ENCODE data around the gene LRRC38.
A peak's percentile ranks its signal among the peaks of the same experiment; 100 is the strongest.

The LRRC38 gene

DNA sequence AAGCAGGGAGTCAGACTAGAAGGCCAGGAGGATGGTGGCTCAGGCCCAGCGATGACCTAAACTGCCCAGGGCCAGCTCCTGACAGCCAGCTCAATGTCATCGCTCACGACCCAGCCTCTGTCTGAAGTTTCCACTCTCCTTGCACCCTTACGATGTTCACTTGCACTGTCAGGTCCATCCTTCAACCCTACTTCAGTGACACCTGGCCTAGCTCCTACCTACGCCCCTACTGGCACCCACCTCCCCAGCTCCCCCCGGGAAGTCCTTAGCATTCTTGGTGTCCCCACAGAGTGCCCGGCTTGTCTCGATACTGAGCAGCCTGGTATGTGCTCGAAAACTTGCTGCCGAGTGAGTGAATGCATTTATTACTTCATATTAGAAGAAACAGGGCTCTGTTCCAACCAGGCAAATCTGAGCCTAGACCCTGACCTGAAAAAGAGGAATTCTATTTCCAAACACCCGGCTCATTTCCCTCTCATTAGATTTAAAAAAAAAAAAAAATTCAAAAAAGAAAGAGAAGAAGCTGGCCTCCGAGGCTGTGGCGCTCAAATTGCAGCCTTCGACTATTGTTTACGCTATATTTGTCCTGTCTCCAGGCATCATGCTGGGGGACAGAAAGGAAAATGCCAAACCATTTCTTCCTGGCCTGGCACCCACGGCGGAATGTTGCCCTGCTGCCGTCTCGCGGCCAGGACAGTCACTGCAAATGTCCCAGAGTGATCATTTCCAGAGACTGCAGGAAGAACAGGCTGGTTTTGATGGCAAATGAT, 29.8 kb upstream of the LRRC38 start:
- Histone ChIP-seq H3K36me3 (no peaks in the 10 kb centered on the region), H3K9me3 (no peaks in the 10 kb centered on the region), H3K27me3 (peaks cover 0 to 10% of the 10 kb centered on the region in 2 donors), H3K27ac (no peak overlapping the region), H3K4me3 (peak overlapping the region in 1 of 2 donors; percentile 24), H3K4me1 (peaks cover 0 to 7% (median 3%) of the 10 kb centered on the region in 4 donors)
- intact Hi-C loops (cut with DNase I; ENCODE audit: low total_unique reads) = no loop called here
- TF ChIP-seq, protein P1, sequence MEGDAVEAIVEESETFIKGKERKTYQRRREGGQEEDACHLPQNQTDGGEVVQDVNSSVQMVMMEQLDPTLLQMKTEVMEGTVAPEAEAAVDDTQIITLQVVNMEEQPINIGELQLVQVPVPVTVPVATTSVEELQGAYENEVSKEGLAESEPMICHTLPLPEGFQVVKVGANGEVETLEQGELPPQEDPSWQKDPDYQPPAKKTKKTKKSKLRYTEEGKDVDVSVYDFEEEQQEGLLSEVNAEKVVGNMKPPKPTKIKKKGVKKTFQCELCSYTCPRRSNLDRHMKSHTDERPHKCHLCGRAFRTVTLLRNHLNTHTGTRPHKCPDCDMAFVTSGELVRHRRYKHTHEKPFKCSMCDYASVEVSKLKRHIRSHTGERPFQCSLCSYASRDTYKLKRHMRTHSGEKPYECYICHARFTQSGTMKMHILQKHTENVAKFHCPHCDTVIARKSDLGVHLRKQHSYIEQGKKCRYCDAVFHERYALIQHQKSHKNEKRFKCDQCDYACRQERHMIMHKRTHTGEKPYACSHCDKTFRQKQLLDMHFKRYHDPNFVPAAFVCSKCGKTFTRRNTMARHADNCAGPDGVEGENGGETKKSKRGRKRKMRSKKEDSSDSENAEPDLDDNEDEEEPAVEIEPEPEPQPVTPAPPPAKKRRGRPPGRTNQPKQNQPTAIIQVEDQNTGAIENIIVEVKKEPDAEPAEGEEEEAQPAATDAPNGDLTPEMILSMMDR (IDR thresholded peaks at IDR 0.05) = peak; percentile 20 to 26
- DNase-seq = peak in 1 of 2 donors; percentile 36

DNA sequence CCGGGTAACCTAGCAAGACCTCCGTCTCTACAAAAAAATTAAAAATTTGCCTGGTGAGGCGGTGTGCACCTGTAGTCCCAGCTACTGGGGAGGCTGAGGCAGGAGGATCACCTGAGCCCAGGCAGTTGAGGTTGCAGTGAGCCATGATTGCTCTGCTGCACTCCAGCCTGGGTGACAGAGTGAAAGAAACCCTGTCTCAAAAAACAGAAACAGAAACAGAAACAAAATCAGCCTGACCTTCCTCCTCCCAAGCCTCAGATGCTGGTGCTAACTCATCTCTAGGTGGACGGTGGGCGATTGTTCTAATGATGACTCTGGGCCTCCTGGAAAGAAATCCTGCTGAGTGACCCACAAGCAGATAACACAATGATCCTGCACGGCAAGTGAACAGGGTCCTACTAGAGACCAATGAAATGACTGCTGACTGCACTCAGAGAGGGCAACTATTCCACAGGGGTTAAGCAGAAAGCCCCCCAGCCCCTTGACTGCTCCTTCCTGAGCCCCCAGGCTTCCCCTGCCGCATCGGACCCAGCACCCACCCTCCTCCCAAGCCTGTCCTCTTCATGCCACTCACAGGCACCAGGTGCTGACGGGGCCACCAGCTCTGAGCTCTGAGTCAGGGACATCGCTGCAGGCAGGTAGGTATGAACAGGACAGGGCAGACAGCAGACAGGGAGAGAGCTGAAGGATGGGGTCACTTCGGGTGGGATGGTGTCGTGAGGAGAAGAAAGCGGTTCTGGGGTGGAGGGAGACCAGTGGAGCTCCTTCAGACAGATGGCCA, 27.8 kb upstream of the LRRC38 start:
- no peaks in the 10 kb centered on the region for H3K9me3 ChIP-seq
- H3K27me3 ChIP-seq = peaks cover 0 to 6% of the 10 kb centered on the region in 2 donors
- TF ChIP-seq, protein P1 (IDR thresholded peaks at IDR 0.05) = no peak
- no peak overlapping the region for H3K27ac ChIP-seq
- intact Hi-C loops (cut with DNase I; ENCODE audit: low total_unique reads) = no loop called here
- no peak overlapping the region for H3K4me3 ChIP-seq
- no peak for DNase-seq
- peaks cover 0 to 7% (median 3%) of the 10 kb centered on the region in 4 donors for H3K4me1 ChIP-seq
- no peaks in the 10 kb centered on the region for H3K36me3 ChIP-seq

DNA sequence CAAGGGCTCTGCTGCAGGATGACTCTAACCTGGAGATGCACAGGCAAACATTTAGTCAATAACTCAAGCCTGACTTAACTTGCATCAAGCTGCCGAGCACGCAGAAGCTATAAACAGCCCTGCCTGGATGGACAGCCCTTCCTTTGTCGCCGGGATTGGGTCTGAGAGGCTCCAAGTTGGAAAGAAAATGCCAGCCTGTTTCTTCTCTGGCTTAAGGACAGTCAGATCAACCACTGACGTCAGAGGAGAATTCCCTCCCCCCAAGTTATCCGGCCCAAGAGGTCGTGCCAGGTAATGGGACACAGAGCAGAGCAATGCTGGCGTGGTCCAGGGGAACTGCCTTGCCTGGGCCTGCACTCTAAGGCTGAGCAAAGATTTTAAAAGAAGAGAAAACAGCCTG, 27.1 kb upstream of the LRRC38 start:
- Histone ChIP-seq H3K27ac (no peak overlapping the region), H3K4me3 (no peak overlapping the region), H3K4me1 (peaks cover 0 to 7% (median 3%) of the 10 kb centered on the region in 4 donors), H3K36me3 (no peaks in the 10 kb centered on the region), H3K9me3 (no peaks in the 10 kb centered on the region), H3K27me3 (peaks cover 0 to 12% of the 10 kb centered on the region in 2 donors)
- no peak for DNase-seq
- intact Hi-C loops (cut with DNase I; ENCODE audit: low total_unique reads) = no loop called here
- TF ChIP-seq, protein P1 (IDR thresholded peaks at IDR 0.05) = no peak

DNA sequence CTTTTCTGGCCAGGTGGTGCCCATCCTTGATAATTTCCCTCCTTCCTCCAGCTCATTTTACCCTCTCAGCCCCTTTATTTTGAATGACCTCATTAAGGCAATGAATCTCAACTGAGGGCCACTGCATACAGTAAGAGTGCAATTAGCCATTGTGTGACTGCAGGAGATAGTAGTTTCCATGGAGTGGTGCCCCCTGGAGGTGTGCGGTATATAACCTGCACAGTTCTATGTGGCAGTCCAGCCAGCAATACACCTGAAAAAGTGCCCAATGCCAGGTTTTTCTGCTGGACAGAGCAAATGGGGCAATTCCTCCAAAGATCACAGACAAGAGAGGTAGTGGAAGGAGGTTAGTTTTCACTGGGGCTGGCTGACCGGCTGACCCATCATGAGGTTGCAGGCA, 25.9 kb upstream of the LRRC38 start:
- intact Hi-C loops (cut with DNase I; ENCODE audit: low total_unique reads) = no loop called here
- H3K4me3 ChIP-seq = no peak overlapping the region
- H3K4me1 ChIP-seq = peaks cover 0 to 7% (median 3%) of the 10 kb centered on the region in 4 donors
- no peaks in the 10 kb centered on the region for H3K9me3 ChIP-seq
- peaks cover 0 to 12% of the 10 kb centered on the region in 2 donors for H3K27me3 ChIP-seq
- DNase-seq = no peak
- H3K36me3 ChIP-seq = no peaks in the 10 kb centered on the region
- TF ChIP-seq, protein P1 (IDR thresholded peaks at IDR 0.05) = no peak
- no peak overlapping the region for H3K27ac ChIP-seq

DNA sequence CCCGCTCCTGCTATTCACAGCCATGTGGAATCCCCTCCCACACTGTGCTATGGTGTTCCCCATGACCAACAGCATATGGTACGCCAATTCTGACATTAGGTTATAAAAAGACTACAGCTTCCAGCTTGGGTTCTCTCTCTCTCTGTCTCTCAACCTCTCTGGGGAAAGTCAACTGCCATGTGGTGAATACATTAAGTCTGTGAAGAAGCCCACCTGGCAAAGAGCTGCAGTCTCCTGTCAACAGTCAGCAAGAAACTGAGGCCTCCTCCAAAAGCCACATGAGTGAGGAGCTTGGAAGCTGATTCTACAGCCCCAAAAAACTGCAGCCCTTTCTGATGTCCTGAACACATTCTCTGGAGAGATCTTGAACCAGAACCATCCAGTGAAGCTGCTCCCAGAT, 25.0 kb upstream of the LRRC38 start:
- Histone ChIP-seq H3K9me3 (no peaks in the 10 kb centered on the region), H3K4me1 (peaks cover 0 to 6% (median 1%) of the 10 kb centered on the region in 4 donors), H3K36me3 (no peaks in the 10 kb centered on the region), H3K27ac (no peak overlapping the region), H3K4me3 (no peak overlapping the region), H3K27me3 (peaks cover 0 to 12% of the 10 kb centered on the region in 2 donors)
- intact Hi-C loops (cut with DNase I; ENCODE audit: low total_unique reads) = no loop called here
- DNase-seq = no peak
- TF ChIP-seq, protein P1 (IDR thresholded peaks at IDR 0.05) = no peak
